Mucosa of stomach (tissue), 1 donor: ENCODE results near the gene NUPR1.

Source experiments
- H3K27me3 ChIP-seq: one replicate; pipeline ENCODE4 v1.7.0; 2013; ENCODE audit warnings: mild to moderate bottlenecking, low read length; ENCODE audit not compliant: control insufficient read depth, insufficient read depth
- H3K36me3 ChIP-seq: one replicate; pipeline ENCODE4 v1.7.0; 2013; ENCODE audit warnings: low read length; ENCODE audit not compliant: control insufficient read depth, insufficient read depth
- H3K4me1 ChIP-seq: one replicate; pipeline ENCODE4 v1.7.0; 2013; ENCODE audit warnings: mild to moderate bottlenecking, low read length; ENCODE audit not compliant: control insufficient read depth, insufficient read depth
- H3K4me3 ChIP-seq: one replicate; pipeline ENCODE4 v1.7.0; 2013; ENCODE audit warnings: low read length
- H3K9ac ChIP-seq: one replicate; pipeline ENCODE4 v1.7.0; 2013; ENCODE audit warnings: mild to moderate bottlenecking, low read length, moderate library complexity
- H3K9me3 ChIP-seq: one replicate; pipeline ENCODE4 v1.7.0; 2013; ENCODE audit warnings: mild to moderate bottlenecking, low read length, moderate library complexity; ENCODE audit not compliant: control insufficient read depth
- donor health status: Pancreatic carcinoma.

Gene NUPR1

GRCh38 chr16:28538733-28539596 lies at the start of gene NUPR1:
NUPR1 (minus strand) TSS chr16:28538974; CDS start chr16:28538907, 67 bp downstream.
- no peaks in the 10 kb centered on the region for H3K27me3 ChIP-seq
- H3K4me1 ChIP-seq: peaks cover 22% of the 10 kb centered on the region
- no peaks in the 10 kb centered on the region for H3K36me3 ChIP-seq
- H3K9me3 ChIP-seq: no peaks in the 10 kb centered on the region
- peak within 1 kb of the TSS; percentile 58 for H3K9ac ChIP-seq
- no peak within 1 kb of the TSS for H3K4me3 ChIP-seq

- H3K36me3 ChIP-seq: no peaks in the 10 kb centered on the region
- no peak overlapping the region for H3K4me3 ChIP-seq
- no peak overlapping the region for H3K9ac ChIP-seq
- H3K9me3 ChIP-seq: no peaks in the 10 kb centered on the region
- H3K27me3 ChIP-seq: no peaks in the 10 kb centered on the region
- no peaks in the 10 kb centered on the region for H3K4me1 ChIP-seq
Observed at GRCh38 chr16:28587386-28587785, 48.6 kb upstream of the NUPR1 start.

GRCh38 chr16:28586466-28586865 lies 47.7 kb upstream of the NUPR1 start:
- Histone ChIP-seq H3K27me3 (no peaks in the 10 kb centered on the region), H3K36me3 (no peaks in the 10 kb centered on the region), H3K4me3 (no peak overlapping the region), H3K4me1 (no peaks in the 10 kb centered on the region), H3K9ac (no peak overlapping the region), H3K9me3 (no peaks in the 10 kb centered on the region)

GRCh38 chr16:28585674-28586073 lies 46.9 kb upstream of the NUPR1 start:
- no peaks in the 10 kb centered on the region for H3K27me3 ChIP-seq
- no peaks in the 10 kb centered on the region for H3K4me1 ChIP-seq
- no peak overlapping the region for H3K9ac ChIP-seq
- H3K9me3 ChIP-seq: no peaks in the 10 kb centered on the region
- no peak overlapping the region for H3K4me3 ChIP-seq
- no peaks in the 10 kb centered on the region for H3K36me3 ChIP-seq

- no peaks in the 10 kb centered on the region for H3K4me1 ChIP-seq
- H3K36me3 ChIP-seq: no peaks in the 10 kb centered on the region
- H3K9me3 ChIP-seq: no peaks in the 10 kb centered on the region
- H3K27me3 ChIP-seq: no peaks in the 10 kb centered on the region
- H3K9ac ChIP-seq: no peak overlapping the region
- no peak overlapping the region for H3K4me3 ChIP-seq
Observed at GRCh38 chr16:28580726-28581315, 42.0 kb upstream of the NUPR1 start.

GRCh38 chr16:28575446-28576109 lies 36.8 kb upstream of the NUPR1 start:
- H3K27me3 ChIP-seq: no peaks in the 10 kb centered on the region
- H3K9ac ChIP-seq: no peak overlapping the region
- no peak overlapping the region for H3K4me3 ChIP-seq
- no peaks in the 10 kb centered on the region for H3K9me3 ChIP-seq
- no peaks in the 10 kb centered on the region for H3K4me1 ChIP-seq
- no peaks in the 10 kb centered on the region for H3K36me3 ChIP-seq

GRCh38 chr16:28574925-28575324 lies 36.2 kb upstream of the NUPR1 start:
- no peak overlapping the region for H3K4me3 ChIP-seq
- H3K9ac ChIP-seq: no peak overlapping the region
- no peaks in the 10 kb centered on the region for H3K27me3 ChIP-seq
- H3K9me3 ChIP-seq: no peaks in the 10 kb centered on the region
- no peaks in the 10 kb centered on the region for H3K4me1 ChIP-seq
- H3K36me3 ChIP-seq: no peaks in the 10 kb centered on the region

- H3K9me3 ChIP-seq: no peaks in the 10 kb centered on the region
- no peaks in the 10 kb centered on the region for H3K36me3 ChIP-seq
- no peak overlapping the region for H3K9ac ChIP-seq
- H3K4me1 ChIP-seq: no peaks in the 10 kb centered on the region
- no peak overlapping the region for H3K4me3 ChIP-seq
- H3K27me3 ChIP-seq: no peaks in the 10 kb centered on the region
Observed at GRCh38 chr16:28573738-28574718, 35.3 kb upstream of the NUPR1 start.

- Histone ChIP-seq H3K9me3 (no peaks in the 10 kb centered on the region), H3K4me1 (no peaks in the 10 kb centered on the region), H3K27me3 (no peaks in the 10 kb centered on the region), H3K9ac (no peak overlapping the region), H3K4me3 (no peak overlapping the region), H3K36me3 (no peaks in the 10 kb centered on the region)
Observed at GRCh38 chr16:28572696-28573510, 34.1 kb upstream of the NUPR1 start.

- Histone ChIP-seq H3K27me3 (no peaks in the 10 kb centered on the region), H3K9me3 (no peaks in the 10 kb centered on the region), H3K9ac (no peak overlapping the region), H3K4me3 (no peak overlapping the region), H3K4me1 (no peaks in the 10 kb centered on the region), H3K36me3 (no peaks in the 10 kb centered on the region)
Observed at GRCh38 chr16:28569968-28570752, 31.4 kb upstream of the NUPR1 start.
